HG03066 (cell line): Measurements from ENCODE around the gene APPBP2.

ENCODE experiments used
- ATAC-seq: cut with Tn5 transposase; IDR thresholded peaks from one replicate; pipeline ENCODE4 v1.9.1; 2021; ENCODE audit warnings: low read depth; ENCODE audit not compliant: unreplicated experiment

Gene APPBP2

DNA sequence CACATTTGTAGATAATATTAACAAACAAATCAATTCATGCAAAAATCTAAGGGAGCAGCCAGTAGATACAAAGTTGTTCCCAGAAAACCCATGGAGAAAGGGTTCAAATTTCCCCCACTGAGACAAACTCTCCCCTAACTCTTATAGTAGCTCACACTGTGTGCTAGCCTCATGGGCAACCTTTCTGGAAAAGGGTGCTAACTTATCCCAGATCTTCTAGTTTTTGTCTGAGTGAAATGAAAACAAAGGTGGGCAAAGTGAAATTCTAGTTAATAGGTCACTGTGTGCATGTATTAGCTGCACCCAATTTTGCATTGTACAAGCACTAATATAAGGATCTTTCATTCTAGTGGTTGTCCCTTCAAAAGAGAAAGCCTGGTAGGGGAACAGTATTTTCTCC lies 124.2 kb downstream of the APPBP2 start:
- no peak for ATAC-seq

DNA sequence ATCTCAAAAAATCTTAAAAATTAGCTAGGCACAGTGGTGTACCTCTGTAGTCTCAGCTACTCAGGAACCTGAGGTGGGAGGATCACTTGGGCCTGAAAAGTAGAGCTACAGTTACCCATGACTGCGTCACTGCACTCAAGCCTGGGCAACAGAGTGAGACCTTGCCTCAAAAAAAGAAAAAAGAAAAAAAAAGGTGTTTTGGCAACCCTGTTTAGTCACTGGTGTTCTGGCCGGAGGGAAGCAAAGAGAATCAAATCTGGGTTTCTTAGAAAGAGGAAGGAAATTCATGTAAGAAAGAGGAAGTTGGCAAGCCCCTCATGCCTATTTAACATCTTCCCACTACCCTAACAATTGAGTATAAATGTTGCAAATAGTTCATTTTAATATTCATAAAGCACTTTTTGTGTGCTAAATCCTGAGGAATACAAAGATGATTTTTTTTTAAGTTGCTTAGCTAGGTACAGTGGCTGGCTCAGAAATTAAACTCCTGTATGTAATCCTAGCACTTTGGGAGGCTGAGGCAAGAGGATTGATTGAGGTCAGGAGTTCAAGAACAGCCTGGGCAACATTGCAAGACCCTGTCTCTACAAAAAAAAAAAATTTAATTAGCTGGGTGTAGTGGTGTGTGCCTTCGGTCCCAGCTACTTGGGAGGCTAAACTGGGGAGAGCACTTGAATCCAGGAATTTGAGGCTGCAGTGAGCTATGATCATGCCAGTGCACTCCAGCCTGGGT lies 127.6 kb downstream of the APPBP2 start:
- ATAC-seq = peak; percentile 67

DNA sequence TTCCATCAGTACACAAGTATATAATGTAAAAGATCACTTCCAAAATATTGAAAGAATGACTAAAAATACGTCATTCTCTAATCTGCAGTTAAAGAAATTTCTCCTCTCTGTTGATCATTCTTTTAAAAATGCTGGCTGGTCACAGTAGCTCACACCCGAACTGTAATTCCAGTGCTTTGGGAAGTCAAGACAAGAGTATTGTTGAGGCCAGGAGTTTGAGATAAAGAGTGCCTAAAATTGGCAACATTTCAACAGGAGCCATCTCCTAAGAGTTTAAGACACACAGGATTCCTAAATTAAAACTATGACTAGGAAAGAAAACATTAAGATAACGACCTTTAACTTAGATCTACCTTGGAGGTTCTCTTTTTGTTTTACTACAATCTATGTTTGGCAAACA lies 129.6 kb downstream of the APPBP2 start:
- ATAC-seq = no peak

DNA sequence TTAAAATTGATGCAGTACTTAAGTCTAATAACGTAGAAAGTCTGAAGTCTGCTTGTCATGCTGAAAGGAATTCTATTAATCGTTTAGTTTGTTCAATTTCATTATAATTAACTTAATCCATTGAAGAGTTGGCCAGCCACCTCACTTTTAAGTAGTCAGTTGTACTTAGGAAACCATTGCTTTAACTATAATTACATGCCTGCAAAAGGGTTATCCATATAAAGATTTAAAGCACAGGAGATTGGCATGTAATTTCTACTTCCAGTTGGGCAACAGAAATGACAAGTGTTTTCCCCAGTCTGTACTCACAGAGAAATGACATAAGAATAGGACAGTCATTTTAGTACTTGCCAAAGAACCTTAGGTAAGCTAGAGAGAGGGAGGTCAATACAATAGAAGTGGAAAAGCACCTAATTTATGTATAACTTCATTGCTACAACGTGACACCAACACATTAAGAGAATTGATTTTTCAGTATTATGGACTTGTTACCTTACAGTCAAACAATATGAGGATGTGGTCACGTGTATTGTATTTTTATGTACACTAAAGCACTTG lies 130.5 kb downstream of the APPBP2 start:
- no peak for ATAC-seq

DNA sequence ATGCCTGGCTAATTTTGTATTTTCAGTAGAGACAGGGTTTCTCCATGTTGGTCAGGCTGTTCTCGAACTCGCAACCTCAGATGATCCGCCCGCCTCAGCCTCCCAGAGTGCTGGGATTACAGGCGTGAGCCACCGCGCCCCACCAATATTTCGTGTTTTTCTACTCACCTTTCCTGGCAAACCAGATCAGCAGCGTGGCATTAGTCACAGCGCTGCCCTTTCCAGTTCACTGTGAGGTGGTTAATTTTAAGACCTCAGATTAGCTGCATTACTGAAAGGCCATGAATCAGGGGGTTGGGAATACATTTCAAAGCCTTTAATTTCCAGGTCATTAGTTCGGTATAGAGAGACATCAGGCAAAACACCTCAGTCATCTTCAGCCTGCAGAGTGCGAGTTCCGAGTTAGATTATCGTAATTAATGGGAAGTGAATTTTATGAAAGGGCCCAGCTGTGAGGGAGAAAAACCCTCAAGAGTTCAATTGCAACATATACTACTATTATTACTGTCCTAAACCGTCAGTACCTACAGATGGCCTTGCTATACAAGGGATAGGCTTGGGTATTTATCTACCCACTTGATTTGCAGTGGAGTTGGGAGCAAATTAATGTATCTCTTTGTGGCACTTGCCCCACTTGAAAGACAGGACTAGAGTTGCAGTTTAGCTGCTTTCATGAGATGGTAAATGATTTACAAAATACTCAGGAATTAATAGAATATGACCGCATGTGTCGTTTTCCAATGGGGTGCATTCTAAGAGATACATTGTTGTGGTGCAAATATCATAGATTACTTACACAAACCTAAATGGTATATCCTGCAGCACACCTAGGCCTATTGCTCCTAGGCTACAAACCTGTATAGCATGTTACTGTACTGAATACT lies 132.0 kb downstream of the APPBP2 start:
- no peak for ATAC-seq
